Esophagus muscularis mucosa (tissue), 4 donors: ENCODE data around the gene SLC6A8. TPM values are rescaled to one million over a fixed set of nuclear protein-coding genes. Genes with fewer than 3 reads are reported as not detected.

ENCODE experiments used
- DNase-seq: peaks from one replicate; pipeline ENCODE4 v3.0.0-alpha.2; 2017; ENCODE audit errors: extremely low spot score
- H3K27ac ChIP-seq, 4 donors: fragments of 200-600 bp; sonication (generic); replicated peaks in 1 of 4; 1 replicate in 3 of 4; 2 replicates in 1 of 4; pipeline ENCODE4 v1.5.1; 2016 to 2019; ENCODE audit warnings: mild to moderate bottlenecking in 1 of 4
- H3K27me3 ChIP-seq, 4 donors: fragments of 200-600 bp; sonication (generic); one replicate each; pipeline versions ENCODE4 v1.5.1 to v1.6.0; 2016 to 2019
- H3K36me3 ChIP-seq, 4 donors: fragments of 200-600 bp; sonication (generic); one replicate each; pipeline ENCODE4 v1.5.1; 2016 to 2019
- H3K4me1 ChIP-seq, 4 donors: fragments of 200-600 bp; sonication (generic); one replicate each; pipeline ENCODE4 v1.5.1; 2016 to 2019
- H3K4me3 ChIP-seq, 4 donors: fragments of 200-600 bp; sonication (generic); 1 replicate in 2 of 4; 2 replicates in 2 of 4; pipeline ENCODE4 v1.5.1; 2016 to 2019; ENCODE audit warnings: mild to moderate bottlenecking in 4 of 4, moderate library complexity in 1 of 4
- H3K9me3 ChIP-seq, 4 donors: fragments of 200-600 bp; sonication (generic); 1 replicate in 3 of 4; 2 replicates in 1 of 4; pipeline ENCODE4 v1.5.1; 2016 to 2019
- CTCF ChIP-seq, 3 experiments: fragments of 200-600 bp in 2 of 3; fragments of 450-650 bp in 1 of 3; sonication (generic) in 2 of 3; IDR thresholded peaks; one replicate each; pipeline ENCODE4 v1.5.1; 2017 to 2019; ENCODE audit warnings: antibody characterized with exemption in 3 of 3, mild to moderate bottlenecking in 2 of 3, moderate library complexity in 1 of 3
- EP300 ChIP-seq: sonication (generic); formaldehyde crosslinking; IDR thresholded peaks from one replicate; pipeline ENCODE4 v1.6.1; 2017; ENCODE audit warnings: antibody characterized with exemption
- POLR2A ChIP-seq: fragments of 450-650 bp; IDR thresholded peaks from one replicate; pipeline ENCODE4 v1.6.1; 2017; ENCODE audit warnings: antibody characterized with exemption, moderate library complexity, mild to moderate bottlenecking, low read depth
- POLR2AphosphoS5 ChIP-seq, 2 donors: sonication (generic); formaldehyde crosslinking; IDR thresholded peaks; one replicate each; pipeline ENCODE4 v1.6.1; 2017; ENCODE audit warnings: antibody characterized with exemption in 2 of 2
- WGBS: methylation state at CpG from one replicate; pipeline ENCODE4 v1.1.5; 2018; 5-methylcytosine and 5-hydroxymethylcytosine counted together
- intact Hi-C: fragments of 100-400 bp; cut with DNase I; formaldehyde crosslinking; loops from one replicate; pipeline ENCODE4 v1.15.1; 2023
- total RNA-seq, 4 donors: library from RNA; depleted of rRNA; stranded (reverse); fragments of >200 nt; gene quantifications; one replicate each; pipeline versions ENCODE4 v1.1.0 to v1.2.1, GENCODE V29; 2016

Gene SLC6A8
- total RNA-seq, 4 donors from 2014 or later = 41.7 to 62.3 (median 45.6) TPM

- H3K4me1 ChIP-seq = peaks cover 6 to 30% (median 28%) of the 10 kb centered on the region in 4 donors
- intact Hi-C loops = no loop called here
- no peaks in the 10 kb centered on the region for H3K9me3 ChIP-seq
- 88% methylated on average over 21 of the region's 23 CpGs for WGBS
- no peak overlapping the region for H3K27ac ChIP-seq
- H3K36me3 ChIP-seq = no peaks in the 10 kb centered on the region
- peaks cover 0 to 47% (median 25%) of the 10 kb centered on the region in 4 donors for H3K27me3 ChIP-seq
- no peak overlapping the region for H3K4me3 ChIP-seq
- no peak for TF ChIP-seq CTCF (IDR thresholded peaks at IDR 0.05)
- TF ChIP-seq EP300 = no peak
- TF ChIP-seq POLR2A = no peak
- TF ChIP-seq POLR2AphosphoS5 (IDR thresholded peaks at IDR 0.05) = no peak
- DNase-seq = no peak
Observed at GRCh38 chrX:153640045-153640686, 47.6 kb upstream of the SLC6A8 start.

GRCh38 chrX:153640736-153641575 is 46.8 kb upstream of the SLC6A8 start:
- Histone ChIP-seq H3K9me3 (no peaks in the 10 kb centered on the region), H3K4me1 (peaks cover 6 to 30% (median 28%) of the 10 kb centered on the region in 4 donors), H3K27me3 (peaks cover 0 to 55% (median 25%) of the 10 kb centered on the region in 4 donors), H3K27ac (no peak overlapping the region), H3K4me3 (no peak overlapping the region), H3K36me3 (no peaks in the 10 kb centered on the region)
- WGBS = 64% methylated on average over 11 of the region's 26 CpGs
- intact Hi-C loops = no loop called here
- TF ChIP-seq CTCF (IDR thresholded peaks at IDR 0.05) (no peak), EP300 (no peak), POLR2AphosphoS5 (IDR thresholded peaks at IDR 0.05) (no peak), POLR2A (no peak)
- DNase-seq = no peak

- Histone ChIP-seq H3K36me3 (no peaks in the 10 kb centered on the region), H3K9me3 (no peaks in the 10 kb centered on the region), H3K4me1 (peaks cover 6 to 32% (median 30%) of the 10 kb centered on the region in 4 donors), H3K27ac (no peak overlapping the region), H3K4me3 (peak overlapping the region in 1 of 4 donors; percentile 34), H3K27me3 (peaks cover 0 to 61% (median 26%) of the 10 kb centered on the region in 4 donors)
- TF ChIP-seq EP300 = no peak
- no peak for TF ChIP-seq CTCF (IDR thresholded peaks at IDR 0.05)
- TF ChIP-seq POLR2AphosphoS5 (IDR thresholded peaks at IDR 0.05) = no peak
- TF ChIP-seq POLR2A = no peak
- DNase-seq = no peak
- intact Hi-C loops = no loop called here
- 17% methylated on average over 8 of the region's 8 CpGs for WGBS
Observed at GRCh38 chrX:153641627-153642026, 46.1 kb upstream of the SLC6A8 start.

- H3K36me3 ChIP-seq = no peaks in the 10 kb centered on the region
- TF ChIP-seq POLR2A (no peak), CTCF (IDR thresholded peaks at IDR 0.05) (no peak), EP300 (no peak), POLR2AphosphoS5 (IDR thresholded peaks at IDR 0.05) (no peak)
- H3K27me3 ChIP-seq = peaks cover 0 to 67% (median 30%) of the 10 kb centered on the region in 4 donors
- intact Hi-C loops = no loop called here
- no peaks in the 10 kb centered on the region for H3K9me3 ChIP-seq
- WGBS = 28% methylated on average over 42 of the region's 62 CpGs
- H3K4me3 ChIP-seq = peak overlapping the region; percentile 24 to 37 (median 30)
- DNase-seq = no peak
- H3K27ac ChIP-seq = no peak overlapping the region
- H3K4me1 ChIP-seq = peaks cover 6 to 37% (median 35%) of the 10 kb centered on the region in 4 donors
Observed at GRCh38 chrX:153642051-153642654, 45.6 kb upstream of the SLC6A8 start.
